Right lung (tissue), 5 donors: Measurements from ENCODE around the gene TEX53. TPM values are rescaled to one million over a fixed set of nuclear protein-coding genes. Genes with fewer than 3 reads are reported as not detected.

Experiments
- DNase-seq, 2 donors: peaks; one replicate each; pipeline ENCODE4 v3.0.0-alpha.2; 2013
- polyA plus RNA-seq, 5 donors: library from polyadenylated mRNA; unstranded; fragments of 120-200 nt; gene quantifications; one replicate each; pipeline versions ENCODE4 v1.2.1 to v1.2.3, GENCODE V29; 2013; ENCODE audit warnings: inconsistent platforms in 1 of 5, low replicate concordance in 1 of 5; ENCODE audit not compliant: insufficient read length in 5 of 5, insufficient read depth in 1 of 5

The TEX53 gene
- polyA plus RNA-seq, 5 donors, result not detected

DNA sequence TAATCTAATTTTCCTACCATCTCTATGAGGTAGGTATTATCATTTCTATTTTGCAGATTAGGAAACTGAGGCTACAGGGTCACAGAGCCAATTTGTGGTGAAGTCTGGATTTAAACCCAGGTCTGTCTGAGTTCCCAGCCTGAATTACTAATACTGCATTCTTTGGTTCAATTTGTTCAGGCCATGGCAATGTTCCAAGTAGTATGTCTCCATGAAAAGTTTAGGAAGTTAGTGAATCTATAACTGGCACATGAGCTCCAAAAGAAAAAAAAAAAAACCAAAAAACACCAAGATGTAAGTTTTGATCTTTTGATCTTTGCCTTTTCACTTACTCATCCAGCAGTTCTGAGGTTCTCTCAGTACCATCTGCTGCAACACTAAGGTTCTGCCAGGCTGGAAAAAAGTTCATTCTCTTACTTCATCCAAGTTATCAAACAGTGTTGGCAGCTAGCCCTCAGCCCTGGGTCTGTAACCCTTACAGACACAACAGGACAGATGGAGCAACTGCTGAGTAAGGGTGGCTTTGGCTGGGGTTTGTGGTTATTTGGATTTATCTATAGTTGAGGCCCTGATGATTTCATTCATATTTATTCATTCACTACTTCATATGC is 50.9 kb downstream of the TEX53 start:
- no peak for DNase-seq

Other genes with a start within 250 kb of the TEX53 start
- gene WHRN, start 152.3 kb downstream of the TEX53 start, polyA plus RNA-seq, result 10 to 100 TPM in 3 of 5 donors, 1 to 10 TPM in 2; 8.8 to 15.4 (median 11.9) TPM
- gene ATP6V1G1, start 70.0 kb downstream of the TEX53 start, polyA plus RNA-seq, result 100 to 1,000 TPM; 149 to 205 (median 181) TPM
- 10 to 100 TPM; 13.3 to 15.5 (median 14.4) TPM for gene TMEM268, start 46.5 kb downstream of the TEX53 start, polyA plus RNA-seq
- under 1 TPM in 1 of 5 donors, not detected in 4; 0.33 TPM for gene TEX48, start 24.4 kb upstream of the TEX53 start, polyA plus RNA-seq
- 10 to 100 TPM; 11.8 to 22.6 (median 12.5) TPM for gene TNFSF15, start 148.2 kb upstream of the TEX53 start, polyA plus RNA-seq